ENCODE measurements around the gene DVL1. TPM values are rescaled to one million over a fixed set of nuclear protein-coding genes. Genes with fewer than 3 reads are reported as not detected.

Gene DVL1
- total and polyA plus RNA-seq, 2 of the 13 experiments (the other 11 are each of a cell fraction or from before 2014, with no cell fraction given) = 30.8 to 60.4 TPM

DNA sequence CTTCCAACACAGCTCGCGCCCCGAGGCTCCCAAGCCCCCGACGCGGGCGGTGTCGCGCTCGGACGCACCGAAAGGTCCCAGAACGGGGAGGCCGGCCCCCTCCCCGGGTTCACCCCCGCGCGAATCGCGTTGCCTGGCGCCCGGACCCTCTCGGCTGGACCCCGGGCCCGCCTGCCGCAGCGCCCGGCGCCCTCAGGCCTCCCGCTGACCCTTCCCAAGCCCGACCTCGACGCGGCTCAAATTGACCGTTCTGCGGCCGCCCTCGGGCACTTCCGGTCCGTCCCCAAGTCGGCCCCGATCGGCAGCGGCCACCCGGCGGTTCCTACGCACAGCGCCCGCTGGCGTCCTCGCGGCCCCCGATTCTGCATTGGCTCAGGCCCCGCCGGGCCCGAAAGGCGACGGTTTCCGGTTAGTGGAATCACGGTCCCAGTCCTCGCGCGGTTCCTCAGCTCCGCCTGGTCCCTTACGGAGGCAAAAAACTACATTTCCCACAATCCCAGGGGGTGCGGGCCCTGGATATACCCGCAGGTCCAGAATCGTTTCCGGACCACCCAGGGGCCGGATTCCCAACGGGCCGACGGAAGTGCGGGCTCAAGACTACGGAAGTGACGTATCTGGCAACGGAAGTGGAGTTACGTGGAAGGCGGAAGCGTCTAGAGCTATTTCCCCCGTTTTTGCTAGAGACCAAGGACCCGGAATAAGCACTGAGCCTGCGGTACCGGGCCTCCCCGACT, 25.9 kb upstream of the DVL1 start, which contains the start of gene AURKAIP1 (continued):
- TF ChIP-seq, protein P1, sequence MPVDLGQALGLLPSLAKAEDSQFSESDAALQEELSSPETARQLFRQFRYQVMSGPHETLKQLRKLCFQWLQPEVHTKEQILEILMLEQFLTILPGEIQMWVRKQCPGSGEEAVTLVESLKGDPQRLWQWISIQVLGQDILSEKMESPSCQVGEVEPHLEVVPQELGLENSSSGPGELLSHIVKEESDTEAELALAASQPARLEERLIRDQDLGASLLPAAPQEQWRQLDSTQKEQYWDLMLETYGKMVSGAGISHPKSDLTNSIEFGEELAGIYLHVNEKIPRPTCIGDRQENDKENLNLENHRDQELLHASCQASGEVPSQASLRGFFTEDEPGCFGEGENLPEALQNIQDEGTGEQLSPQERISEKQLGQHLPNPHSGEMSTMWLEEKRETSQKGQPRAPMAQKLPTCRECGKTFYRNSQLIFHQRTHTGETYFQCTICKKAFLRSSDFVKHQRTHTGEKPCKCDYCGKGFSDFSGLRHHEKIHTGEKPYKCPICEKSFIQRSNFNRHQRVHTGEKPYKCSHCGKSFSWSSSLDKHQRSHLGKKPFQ (CRISPR knock-in tag; IDR thresholded peaks at IDR 0.05; ENCODE audit: insufficient replicate concordance) = peak; percentile 69
- TF ChIP-seq NFYB (CRISPR knock-in tag; IDR thresholded peaks at IDR 0.05) = peak; percentile 70
- TF ChIP-seq, protein P2, sequence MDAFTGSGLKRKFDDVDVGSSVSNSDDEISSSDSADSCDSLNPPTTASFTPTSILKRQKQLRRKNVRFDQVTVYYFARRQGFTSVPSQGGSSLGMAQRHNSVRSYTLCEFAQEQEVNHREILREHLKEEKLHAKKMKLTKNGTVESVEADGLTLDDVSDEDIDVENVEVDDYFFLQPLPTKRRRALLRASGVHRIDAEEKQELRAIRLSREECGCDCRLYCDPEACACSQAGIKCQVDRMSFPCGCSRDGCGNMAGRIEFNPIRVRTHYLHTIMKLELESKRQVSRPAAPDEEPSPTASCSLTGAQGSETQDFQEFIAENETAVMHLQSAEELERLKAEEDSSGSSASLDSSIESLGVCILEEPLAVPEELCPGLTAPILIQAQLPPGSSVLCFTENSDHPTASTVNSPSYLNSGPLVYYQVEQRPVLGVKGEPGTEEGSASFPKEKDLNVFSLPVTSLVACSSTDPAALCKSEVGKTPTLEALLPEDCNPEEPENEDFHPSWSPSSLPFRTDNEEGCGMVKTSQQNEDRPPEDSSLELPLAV (CRISPR knock-in tag; conservative IDR thresholded peaks at IDR 0.05; ENCODE audit: low read depth) = no peak
- no peak for TF ChIP-seq HIVEP1 (CRISPR knock-in tag; IDR thresholded peaks at IDR 0.05)
- TF ChIP-seq, protein P3, sequence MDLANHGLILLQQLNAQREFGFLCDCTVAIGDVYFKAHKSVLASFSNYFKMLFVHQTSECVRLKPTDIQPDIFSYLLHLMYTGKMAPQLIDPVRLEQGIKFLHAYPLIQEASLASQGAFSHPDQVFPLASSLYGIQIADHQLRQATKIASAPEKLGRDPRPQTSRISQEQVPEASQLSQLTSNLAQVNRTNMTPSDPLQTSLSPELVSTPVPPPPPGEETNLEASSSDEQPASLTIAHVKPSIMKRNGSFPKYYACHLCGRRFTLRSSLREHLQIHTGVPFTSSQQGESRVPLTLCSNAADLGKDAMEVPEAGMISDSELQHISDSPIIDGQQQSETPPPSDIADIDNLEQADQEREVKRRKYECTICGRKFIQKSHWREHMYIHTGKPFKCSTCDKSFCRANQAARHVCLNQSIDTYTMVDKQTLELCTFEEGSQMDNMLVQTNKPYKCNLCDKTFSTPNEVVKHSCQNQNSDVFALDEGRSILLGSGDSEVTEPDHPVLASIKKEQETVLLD (CRISPR knock-in tag; IDR thresholded peaks at IDR 0.05; ENCODE audit: low read depth) = peak; percentile 98
- no peak for TF ChIP-seq ATRX (CRISPR knock-in tag; IDR thresholded peaks at IDR 0.05; ENCODE audit: borderline replicate concordance)
- TF ChIP-seq, protein P4, sequence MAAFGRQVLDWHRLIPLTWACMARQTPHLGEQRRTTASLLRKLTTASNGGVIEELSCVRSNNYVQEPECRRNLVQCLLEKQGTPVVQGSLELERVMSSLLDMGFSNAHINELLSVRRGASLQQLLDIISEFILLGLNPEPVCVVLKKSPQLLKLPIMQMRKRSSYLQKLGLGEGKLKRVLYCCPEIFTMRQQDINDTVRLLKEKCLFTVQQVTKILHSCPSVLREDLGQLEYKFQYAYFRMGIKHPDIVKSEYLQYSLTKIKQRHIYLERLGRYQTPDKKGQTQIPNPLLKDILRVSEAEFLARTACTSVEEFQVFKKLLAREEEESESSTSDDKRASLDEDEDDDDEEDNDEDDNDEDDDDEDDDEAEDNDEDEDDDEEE (CRISPR knock-in tag; IDR thresholded peaks at IDR 0.05) = peak; percentile 49; the same call in 1 of the 2 replicates
- TF ChIP-seq ZNF724P (CRISPR knock-in tag; IDR thresholded peaks at IDR 0.05; ENCODE audit: borderline replicate concordance) = 0 out of 2 replicates have a peak, but pooled peaks have one; percentile 88
- no peak for TF ChIP-seq ZNF251 (CRISPR knock-in tag; IDR thresholded peaks at IDR 0.05)
- TF ChIP-seq KDM6A (CRISPR knock-in tag; IDR thresholded peaks at IDR 0.05; ENCODE audit: low read depth) = 0 out of 2 replicates have a peak, but pooled peaks have one; percentile 3
- TF ChIP-seq MBNL3 (CRISPR knock-in tag; conservative IDR thresholded peaks at IDR 0.05) = no peak
- peak; percentile 87; the same call in 1 of the 2 replicates for TF ChIP-seq MED13 (CRISPR knock-in tag; IDR thresholded peaks at IDR 0.05)
- TF ChIP-seq, protein P5, sequence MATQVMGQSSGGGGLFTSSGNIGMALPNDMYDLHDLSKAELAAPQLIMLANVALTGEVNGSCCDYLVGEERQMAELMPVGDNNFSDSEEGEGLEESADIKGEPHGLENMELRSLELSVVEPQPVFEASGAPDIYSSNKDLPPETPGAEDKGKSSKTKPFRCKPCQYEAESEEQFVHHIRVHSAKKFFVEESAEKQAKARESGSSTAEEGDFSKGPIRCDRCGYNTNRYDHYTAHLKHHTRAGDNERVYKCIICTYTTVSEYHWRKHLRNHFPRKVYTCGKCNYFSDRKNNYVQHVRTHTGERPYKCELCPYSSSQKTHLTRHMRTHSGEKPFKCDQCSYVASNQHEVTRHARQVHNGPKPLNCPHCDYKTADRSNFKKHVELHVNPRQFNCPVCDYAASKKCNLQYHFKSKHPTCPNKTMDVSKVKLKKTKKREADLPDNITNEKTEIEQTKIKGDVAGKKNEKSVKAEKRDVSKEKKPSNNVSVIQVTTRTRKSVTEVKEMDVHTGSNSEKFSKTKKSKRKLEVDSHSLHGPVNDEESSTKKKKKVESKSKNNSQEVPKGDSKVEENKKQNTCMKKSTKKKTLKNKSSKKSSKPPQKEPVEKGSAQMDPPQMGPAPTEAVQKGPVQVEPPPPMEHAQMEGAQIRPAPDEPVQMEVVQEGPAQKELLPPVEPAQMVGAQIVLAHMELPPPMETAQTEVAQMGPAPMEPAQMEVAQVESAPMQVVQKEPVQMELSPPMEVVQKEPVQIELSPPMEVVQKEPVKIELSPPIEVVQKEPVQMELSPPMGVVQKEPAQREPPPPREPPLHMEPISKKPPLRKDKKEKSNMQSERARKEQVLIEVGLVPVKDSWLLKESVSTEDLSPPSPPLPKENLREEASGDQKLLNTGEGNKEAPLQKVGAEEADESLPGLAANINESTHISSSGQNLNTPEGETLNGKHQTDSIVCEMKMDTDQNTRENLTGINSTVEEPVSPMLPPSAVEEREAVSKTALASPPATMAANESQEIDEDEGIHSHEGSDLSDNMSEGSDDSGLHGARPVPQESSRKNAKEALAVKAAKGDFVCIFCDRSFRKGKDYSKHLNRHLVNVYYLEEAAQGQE (IDR thresholded peaks at IDR 0.05; ENCODE audit: borderline replicate concordance in 1 of 2, low read depth in 1 of 2, low read length in 2 of 2) = 0 out of 4 replicates have a peak, but pooled peaks of 1 of the 2 experiments have one; percentile 63
- no peak for TF ChIP-seq ZNF3 (CRISPR knock-in tag; IDR thresholded peaks at IDR 0.05)
- TF ChIP-seq CENPX (CRISPR knock-in tag; IDR thresholded peaks at IDR 0.05) = no peak
- TF ChIP-seq, protein P6, sequence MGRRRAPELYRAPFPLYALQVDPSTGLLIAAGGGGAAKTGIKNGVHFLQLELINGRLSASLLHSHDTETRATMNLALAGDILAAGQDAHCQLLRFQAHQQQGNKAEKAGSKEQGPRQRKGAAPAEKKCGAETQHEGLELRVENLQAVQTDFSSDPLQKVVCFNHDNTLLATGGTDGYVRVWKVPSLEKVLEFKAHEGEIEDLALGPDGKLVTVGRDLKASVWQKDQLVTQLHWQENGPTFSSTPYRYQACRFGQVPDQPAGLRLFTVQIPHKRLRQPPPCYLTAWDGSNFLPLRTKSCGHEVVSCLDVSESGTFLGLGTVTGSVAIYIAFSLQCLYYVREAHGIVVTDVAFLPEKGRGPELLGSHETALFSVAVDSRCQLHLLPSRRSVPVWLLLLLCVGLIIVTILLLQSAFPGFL (CRISPR knock-in tag; IDR thresholded peaks at IDR 0.05) = peak; percentile 77; the same call in 1 of the 2 replicates
- TF ChIP-seq SMAD1 (CRISPR knock-in tag; IDR thresholded peaks at IDR 0.05; ENCODE audit: borderline replicate concordance, low read depth) = peak; percentile 91; the same call in 1 of the 2 replicates
- TF ChIP-seq YEATS4 (CRISPR knock-in tag; IDR thresholded peaks at IDR 0.05; ENCODE audit: borderline replicate concordance) = peak; percentile 93

Measured in HepG2 (cell line).